Liver (tissue), 3 donors: Measurements from ENCODE around the gene TCHP.

Source experiments
- CTCF ChIP-seq: fragments of 150-350 bp; IDR thresholded peaks from 2 replicates; pipeline ENCODE4 v1.5.1; 2017; ENCODE audit warnings: improper control_type of control experiment, low read depth, low read length; ENCODE audit not compliant: missing input control
- EGR1 ChIP-seq, 2 donors: IDR thresholded peaks; 2 replicates each; pipeline ENCODE4 v1.6.1; 2016 to 2018; ENCODE audit warnings: antibody characterized with exemption in 2 of 2, low read depth in 2 of 2
- FOXA2 ChIP-seq: IDR thresholded peaks from 2 replicates; pipeline ENCODE4 v1.6.1; 2016; ENCODE audit warnings: antibody characterized with exemption
- GABPA ChIP-seq, 2 donors: IDR thresholded peaks in 1 of 2; conservative IDR thresholded peaks in 1 of 2; 2 replicates each; pipeline ENCODE4 v1.6.1; 2016; ENCODE audit warnings: antibody characterized with exemption in 2 of 2, mild to moderate bottlenecking in 1 of 2, moderate library complexity in 1 of 2
- HNF4G ChIP-seq: IDR thresholded peaks from 2 replicates; pipeline ENCODE4 v1.6.1; 2016; ENCODE audit warnings: antibody characterized with exemption
- JUND ChIP-seq, 2 donors: IDR thresholded peaks; 2 replicates each; pipeline ENCODE4 v1.6.1; 2016; ENCODE audit warnings: antibody characterized with exemption in 2 of 2
- MAX ChIP-seq: IDR thresholded peaks from 2 replicates; pipeline ENCODE4 v1.6.1; 2016; ENCODE audit warnings: antibody characterized with exemption
- RAD21 ChIP-seq, 2 donors: IDR thresholded peaks; 2 replicates each; pipeline ENCODE4 v1.6.1; 2016; ENCODE audit warnings: antibody characterized with exemption in 2 of 2, mild to moderate bottlenecking in 2 of 2
- REST ChIP-seq: IDR thresholded peaks from 2 replicates; pipeline ENCODE4 v1.6.1; 2016; ENCODE audit warnings: antibody characterized with exemption, mild to moderate bottlenecking
- RXRA ChIP-seq, 2 donors: IDR thresholded peaks; 2 replicates each; pipeline ENCODE4 v1.6.1; 2017 to 2018; ENCODE audit warnings: antibody characterized with exemption in 2 of 2, mild to moderate bottlenecking in 1 of 2
- TAF1 ChIP-seq: conservative IDR thresholded peaks from 2 replicates; pipeline ENCODE4 v1.6.1; 2016; ENCODE audit warnings: antibody characterized with exemption, mild to moderate bottlenecking
- YY1 ChIP-seq: IDR thresholded peaks from 2 replicates; pipeline ENCODE4 v1.6.1; 2016; ENCODE audit warnings: antibody characterized with exemption, mild to moderate bottlenecking
- donor health status: healthy.
- donor health status: healthy.

GRCh38 chr12:109958374-109958773, 58.3 kb downstream of the TCHP start:
- TF ChIP-seq CTCF (no peak), MAX (no peak), EGR1 (IDR thresholded peaks at IDR 0.05; ENCODE audit: low read depth in 2 of 2) (no peak), YY1 (no peak), JUND (IDR thresholded peaks at IDR 0.05) (no peak), HNF4G (no peak), REST (no peak), RXRA (IDR thresholded peaks at IDR 0.05) (no peak), FOXA2 (no peak), RAD21 (IDR thresholded peaks at IDR 0.05) (no peak), TAF1 (no peak), GABPA (IDR thresholded peaks at IDR 0.05 in 1 of 2, conservative IDR thresholded peaks at IDR 0.05 in 1 of 2) (no peak)
